Stomach (tissue), 9 donors: ENCODE measurements around the gene MSX1. TPM values are rescaled to one million over a fixed set of nuclear protein-coding genes. Genes with fewer than 3 reads are reported as not detected.

Experiments
- DNase-seq, 2 donors: peaks; one replicate each; pipeline versions ENCODE4 v3.0.0 to v3.0.0-alpha.2; 2013 to 2019
- H3K27ac ChIP-seq, 5 donors: fragments of 200-600 bp in 4 of 5; sonication (generic) in 4 of 5; one replicate each; pipeline ENCODE4 v1.5.1; 2013 to 2019; ENCODE audit warnings: mild to moderate bottlenecking in 1 of 5, moderate library complexity in 1 of 5
- H3K27me3 ChIP-seq, 3 donors: fragments of 200-600 bp; sonication (generic); one replicate each; pipeline ENCODE4 v1.5.1; 2017 to 2019; ENCODE audit warnings: mixed run types in 1 of 3
- H3K36me3 ChIP-seq, 4 donors: fragments of 200-600 bp; sonication (generic); 1 replicate in 3 of 4; 2 replicates in 1 of 4; pipeline ENCODE4 v1.5.1; 2016 to 2019
- H3K4me1 ChIP-seq, 4 donors: fragments of 200-600 bp; sonication (generic); one replicate each; pipeline ENCODE4 v1.5.1; 2016 to 2019
- H3K4me3 ChIP-seq, 4 donors: fragments of 200-600 bp; sonication (generic) in 3 of 4; one replicate each; pipeline ENCODE4 v1.5.1; 2016 to 2019; ENCODE audit warnings: mild to moderate bottlenecking in 1 of 4
- H3K9me3 ChIP-seq, 4 donors: fragments of 200-600 bp; sonication (generic); one replicate each; pipeline ENCODE4 v1.5.1; 2016 to 2019
- CTCF ChIP-seq, 7 experiments: fragments of 450-650 bp in 4 of 7; fragments of 200-600 bp in 3 of 7; sonication (generic) in 3 of 7; IDR thresholded peaks; one replicate each; pipeline ENCODE4 v1.5.1; 2016 to 2019; ENCODE audit warnings: antibody characterized with exemption in 7 of 7, control low read depth in 2 of 7, mild to moderate bottlenecking in 1 of 7
- EP300 ChIP-seq: sonication (generic); formaldehyde crosslinking; IDR thresholded peaks from one replicate; pipeline ENCODE4 v1.6.1; 2017; ENCODE audit warnings: antibody characterized with exemption
- POLR2A ChIP-seq, 4 donors: fragments of 450-650 bp; IDR thresholded peaks; one replicate each; pipeline ENCODE4 v1.6.1; 2016; ENCODE audit warnings: antibody characterized with exemption in 4 of 4, control low read depth in 2 of 4, mild to moderate bottlenecking in 1 of 4, moderate library complexity in 1 of 4
- POLR2AphosphoS5 ChIP-seq, 3 donors: sonication (generic); formaldehyde crosslinking; IDR thresholded peaks; one replicate each; pipeline ENCODE4 v1.6.1; 2016; ENCODE audit warnings: antibody characterized with exemption in 3 of 3
- WGBS, 5 donors: extraction: QIAGEN DNeasy Blood & Tissue Kit in 3 of 5; methylation state at CpG; one replicate each; pipeline versions ENCODE4 v1.1.5 to v1.1.7; 2013 to 2018; 5-methylcytosine and 5-hydroxymethylcytosine counted together
- intact Hi-C: fragments of 100-400 bp; cut with DNase I; formaldehyde crosslinking; loops from one replicate; pipeline ENCODE4 v1.15.1; 2023; ENCODE audit warnings: low total_unique reads
- polyA plus RNA-seq, 3 donors: library from polyadenylated mRNA; stranded (reverse); fragments of 200-250 nt; gene quantifications; one replicate each; pipeline ENCODE4 v1.2.3, GENCODE V29; 2013
- total RNA-seq, 5 donors: library from RNA; depleted of rRNA; stranded (reverse); fragments of >200 nt; gene quantifications; one replicate each; pipeline versions ENCODE4 v1.1.0 to v1.2.3, GENCODE V29; 2014 to 2016
- donor health status: healthy with polysubstance abuse.
- donor health status: Bipolar disorder and iron deficiency.
- donor health status: healthy.

The MSX1 gene
- total and polyA plus RNA-seq, 8 donors: 0.55 to 6.5 (median 1.1) TPM; not detected in 3

- no peaks in the 10 kb centered on the region for H3K36me3 ChIP-seq
- peaks cover 0 to 78% (median 30%) of the 10 kb centered on the region in 3 donors for H3K27me3 ChIP-seq
- no peaks in the 10 kb centered on the region for H3K4me1 ChIP-seq
- no peak overlapping the region for H3K4me3 ChIP-seq
- intact Hi-C loops: loop anchor here (10.0 kb wide), 1 partner anchor 358 kb away; no protein-coding TSS in a partner anchor
- TF ChIP-seq EP300: no peak
- TF ChIP-seq POLR2AphosphoS5 (IDR thresholded peaks at IDR 0.05): no peak
- no peak for DNase-seq
- 77 to 84% (median 83%) methylated on average over 15 of the region's 15 CpGs for WGBS, 5 donors
- H3K27ac ChIP-seq: no peak overlapping the region
- no peaks in the 10 kb centered on the region for H3K9me3 ChIP-seq
Observed at GRCh38 chr4:4842476-4843441, 16.7 kb upstream of the MSX1 start.

- DNase-seq: no peak
- Histone ChIP-seq H3K27me3 (peaks cover 0 to 88% (median 30%) of the 10 kb centered on the region in 3 donors), H3K36me3 (no peaks in the 10 kb centered on the region), H3K4me1 (no peaks in the 10 kb centered on the region), H3K27ac (no peak overlapping the region), H3K4me3 (no peak overlapping the region), H3K9me3 (no peaks in the 10 kb centered on the region)
- WGBS, 5 donors: 27 to 48% (median 30%) methylated on average over 13 to 16 of the region's 16 CpGs
- TF ChIP-seq CTCF (IDR thresholded peaks at IDR 0.05): no peak
- TF ChIP-seq EP300: no peak
- TF ChIP-seq POLR2AphosphoS5 (IDR thresholded peaks at IDR 0.05): no peak
- no peak for TF ChIP-seq POLR2A (IDR thresholded peaks at IDR 0.05)
- intact Hi-C loops: loop anchor here (10.0 kb wide), 1 partner anchor 359 kb away; no protein-coding TSS in a partner anchor
Observed at GRCh38 chr4:4843635-4844291, 15.7 kb upstream of the MSX1 start.

GRCh38 chr4:4845027-4845426 lies 14.4 kb upstream of the MSX1 start:
- H3K27me3 ChIP-seq: peaks cover 0 to 96% (median 39%) of the 10 kb centered on the region in 3 donors
- no peak for DNase-seq
- intact Hi-C loops: loop anchor here (10.0 kb wide), 1 partner anchor 360 kb away; no protein-coding TSS in a partner anchor
- no peak for TF ChIP-seq POLR2AphosphoS5 (IDR thresholded peaks at IDR 0.05)
- no peak for TF ChIP-seq POLR2A (IDR thresholded peaks at IDR 0.05)
- no peak for TF ChIP-seq EP300
- no peak for TF ChIP-seq CTCF (IDR thresholded peaks at IDR 0.05)
- WGBS, 5 donors: 77 to 91% (median 88%) methylated on average over 10 to 13 of the region's 13 CpGs
- H3K27ac ChIP-seq: no peak overlapping the region
- no peak overlapping the region for H3K4me3 ChIP-seq
- H3K9me3 ChIP-seq: no peaks in the 10 kb centered on the region
- no peaks in the 10 kb centered on the region for H3K36me3 ChIP-seq
- no peaks in the 10 kb centered on the region for H3K4me1 ChIP-seq

- TF ChIP-seq EP300 (no peak), CTCF (IDR thresholded peaks at IDR 0.05) (no peak), POLR2A (IDR thresholded peaks at IDR 0.05) (no peak), POLR2AphosphoS5 (IDR thresholded peaks at IDR 0.05) (no peak)
- Histone ChIP-seq H3K4me3 (no peak overlapping the region), H3K27ac (no peak overlapping the region), H3K9me3 (no peaks in the 10 kb centered on the region), H3K36me3 (no peaks in the 10 kb centered on the region), H3K27me3 (peaks cover 0 to 98% (median 44%) of the 10 kb centered on the region in 3 donors), H3K4me1 (no peaks in the 10 kb centered on the region)
- no peak for DNase-seq
- WGBS, 5 donors: 52 to 62% (median 54%) methylated on average over 6 to 7 of the region's 7 CpGs
- intact Hi-C loops: loop anchor here (10.0 kb wide), 1 partner anchor 362 kb away; no protein-coding TSS in a partner anchor
Observed at GRCh38 chr4:4847011-4847410, 12.5 kb upstream of the MSX1 start.
